H1 (cell line): Measurements from ENCODE around the gene TRUB1. TPM values are rescaled to one million over a fixed set of nuclear protein-coding genes. Genes with fewer than 3 reads are reported as not detected.

ENCODE experiments used
- CHD7 ChIP-seq: fragments of 300-600 bp; sonication (generic); IDR thresholded peaks from 2 replicates; pipeline ENCODE4 v1.7.1; 2012; ENCODE audit warnings: low read length, moderate library complexity, mild to moderate bottlenecking, inconsistent platforms; ENCODE audit not compliant: insufficient replicate concordance
- CTBP2 ChIP-seq: IDR thresholded peaks from 2 replicates; pipeline ENCODE4 v1.7.0; 2011; ENCODE audit warnings: borderline replicate concordance, mild to moderate bottlenecking, moderate library complexity, mixed read lengths, low read length; ENCODE audit not compliant: insufficient read depth, insufficient read length
- JUN ChIP-seq: IDR thresholded peaks from 2 replicates; pipeline ENCODE4 v1.6.1; 2011; ENCODE audit warnings: low read depth, mild to moderate bottlenecking, improper control_type of control experiment, low read length
- PHF8 ChIP-seq: fragments of 200-600 bp; sonication (generic); conservative IDR thresholded peaks from 2 replicates; pipeline ENCODE4 v1.7.1; 2012; ENCODE audit warnings: low read depth, mild to moderate bottlenecking, inconsistent platforms, low read length, moderate library complexity
- POU5F1 ChIP-seq: IDR thresholded peaks from 2 replicates; pipeline ENCODE4 v1.6.1; 2011; ENCODE audit warnings: low read depth, mild to moderate bottlenecking, low read length, moderate library complexity
- RXRA ChIP-seq: IDR thresholded peaks from 2 replicates; pipeline ENCODE4 v1.6.1; 2011; ENCODE audit warnings: low read depth, mild to moderate bottlenecking, low read length, moderate library complexity; ENCODE audit not compliant: insufficient read depth
- SIN3A ChIP-seq, 2 experiments: IDR thresholded peaks in 1 of 2; conservative IDR thresholded peaks in 1 of 2; 2 replicates each; pipeline ENCODE4 v1.6.1; 2011 to 2012; ENCODE audit warnings: low read length in 2 of 2, improper control_type of control experiment in 1 of 2, low read depth in 1 of 2, mild to moderate bottlenecking in 1 of 2
- SIX5 ChIP-seq: IDR thresholded peaks from 2 replicates; pipeline ENCODE4 v1.6.1; 2011; ENCODE audit warnings: mild to moderate bottlenecking, low read depth, low read length
- TBP ChIP-seq: IDR thresholded peaks from 2 replicates; pipeline ENCODE4 v1.6.1; 2011; ENCODE audit warnings: low read depth, low read length, improper control_type of control experiment
- TEAD4 ChIP-seq: IDR thresholded peaks from 2 replicates; pipeline ENCODE4 v1.6.1; 2012; ENCODE audit warnings: low read depth, low read length, inconsistent platforms, mixed read lengths
- polyA plus RNA-seq, 7 experiments: library from polyadenylated mRNA; depleted of rRNA in 3 of 7; stranded (reverse) in 5 of 7; unstranded in 2 of 7; fragments of >200 nt in 5 of 7; fragments of 200-250 nt in 2 of 7; gene quantifications; 1 replicate in 5 of 7; 2 replicates in 1 of 7; 4 replicates in 1 of 7; pipeline versions ENCODE4 v1.2.1 to v1.2.3, GENCODE V29; 2011 to 2013; ENCODE audit warnings: missing spikeins in 2 of 7, mixed read lengths in 2 of 7
- total RNA-seq: library from RNA; stranded (reverse); fragmentation: NEBNext Ultra II Directional; extraction: Animal tissue kit (Norgen Biotek cat#: 25700); gene quantifications from 2 replicates; pipeline ENCODE4 v1.2.1, GENCODE V29; 2021
- TF ChIP-seq, protein P1 (sequence below): IDR thresholded peaks from 2 replicates; pipeline ENCODE4 v1.6.1; 2011; ENCODE audit warnings: low read depth, mild to moderate bottlenecking, low read length; ENCODE audit not compliant: insufficient read depth

Gene TRUB1
- total and polyA plus RNA-seq, 2 of the 8 experiments (the other 6 are each of a cell fraction or from before 2014, with no cell fraction given): 6.3 to 22.2 TPM

DNA sequence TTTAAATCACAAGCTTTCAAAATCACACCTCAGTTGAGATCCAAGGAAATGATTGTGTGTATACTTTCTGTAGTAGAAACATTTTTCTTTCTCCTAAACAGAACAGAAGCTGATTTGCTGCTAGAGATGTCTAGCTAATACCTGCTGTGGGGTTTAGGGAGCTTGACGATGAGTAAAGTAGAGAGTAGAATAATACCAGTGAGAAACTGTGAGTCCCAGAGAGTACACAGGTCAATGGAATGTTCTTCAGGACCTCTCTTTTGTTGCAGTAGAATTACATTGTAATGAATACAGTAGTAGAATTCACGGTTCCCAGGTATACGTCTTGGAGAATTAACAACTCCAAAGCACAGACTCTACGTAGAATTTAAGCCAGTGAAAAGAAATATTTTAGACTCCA is 18.0 kb downstream of the TRUB1 start (continued):
- TF ChIP-seq CHD7 (no peak), SIX5 (no peak), PHF8 (no peak), JUN (no peak), RXRA (no peak), TEAD4 (no peak), POU5F1 (no peak), CTBP2 (no peak), TBP (no peak), SIN3A (conservative IDR thresholded peaks at IDR 0.05 in 1 of 2, IDR thresholded peaks at IDR 0.05 in 1 of 2; ENCODE audit: low read depth in 1 of 2, low read length in 2 of 2) (no peak)
- TF ChIP-seq, protein P1, sequence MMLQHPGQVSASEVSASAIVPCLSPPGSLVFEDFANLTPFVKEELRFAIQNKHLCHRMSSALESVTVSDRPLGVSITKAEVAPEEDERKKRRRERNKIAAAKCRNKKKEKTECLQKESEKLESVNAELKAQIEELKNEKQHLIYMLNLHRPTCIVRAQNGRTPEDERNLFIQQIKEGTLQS: no peak
